ENCODE results near the gene SHC4. TPM values are rescaled to one million over a fixed set of nuclear protein-coding genes. Genes with fewer than 3 reads are reported as not detected.
A peak's percentile ranks its signal among the peaks of the same experiment; 100 is the strongest.

SHC4 gene
- total RNA-seq, 1 donor from 2014 or later = 2.2 TPM

DNA sequence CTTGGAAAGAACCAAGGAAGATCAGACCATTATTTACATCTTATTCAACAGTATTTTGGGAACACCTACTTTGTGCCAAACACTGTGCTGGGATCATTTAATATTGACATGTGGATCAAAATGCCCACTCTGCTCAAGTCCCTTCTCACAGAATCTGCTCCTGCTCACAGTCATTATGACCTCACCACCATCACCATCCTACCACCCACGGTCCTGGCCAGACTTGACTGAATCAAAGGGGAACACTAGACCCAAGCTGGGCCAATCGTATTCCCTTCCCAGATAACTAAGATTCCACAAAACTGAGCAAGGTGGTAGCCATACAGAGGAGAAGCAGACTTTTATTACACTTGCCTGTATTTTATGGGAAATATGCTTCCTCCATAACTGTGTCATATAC is 149.4 kb downstream of the SHC4 start:
- Histone ChIP-seq H3K4me2 (no peak overlapping the region), H2AFZ (replicated peaks) (no peak overlapping the region), H3K79me2 (ENCODE audit: low read depth) (peaks cover 13% of the 10 kb centered on the region), H3K36me3 (no peaks in the 10 kb centered on the region), H3K4me1 (peaks cover 12% of the 10 kb centered on the region), H3K27me3 (no peaks in the 10 kb centered on the region), H3K4me3 (no peak overlapping the region), H3K9me3 (ENCODE audit: low read depth) (no peaks in the 10 kb centered on the region), H3K27ac (no peak overlapping the region), H3F3A (ENCODE audit: low read depth) (no peaks in the 10 kb centered on the region), H4K20me1 (ENCODE audit: low read depth) (no peaks in the 10 kb centered on the region), H3K9ac (no peak overlapping the region)
- H3K4me1 Mint-ChIP-seq = peaks cover 9% of the 10 kb centered on the region
- no peak for DNase-seq (ENCODE audit: low spot score)
- no peak overlapping the region for H3K4me3 Mint-ChIP-seq
- H3K9me3 Mint-ChIP-seq = no peaks in the 10 kb centered on the region
- no peak overlapping the region for H3K27ac Mint-ChIP-seq
- no peak for TF ChIP-seq CTCF (IDR thresholded peaks at IDR 0.05)
- peaks cover 2% of the 10 kb centered on the region for H3K27me3 Mint-ChIP-seq (ENCODE audit: insufficient read depth, low read depth)
- H3K36me3 Mint-ChIP-seq = no peaks in the 10 kb centered on the region

DNA sequence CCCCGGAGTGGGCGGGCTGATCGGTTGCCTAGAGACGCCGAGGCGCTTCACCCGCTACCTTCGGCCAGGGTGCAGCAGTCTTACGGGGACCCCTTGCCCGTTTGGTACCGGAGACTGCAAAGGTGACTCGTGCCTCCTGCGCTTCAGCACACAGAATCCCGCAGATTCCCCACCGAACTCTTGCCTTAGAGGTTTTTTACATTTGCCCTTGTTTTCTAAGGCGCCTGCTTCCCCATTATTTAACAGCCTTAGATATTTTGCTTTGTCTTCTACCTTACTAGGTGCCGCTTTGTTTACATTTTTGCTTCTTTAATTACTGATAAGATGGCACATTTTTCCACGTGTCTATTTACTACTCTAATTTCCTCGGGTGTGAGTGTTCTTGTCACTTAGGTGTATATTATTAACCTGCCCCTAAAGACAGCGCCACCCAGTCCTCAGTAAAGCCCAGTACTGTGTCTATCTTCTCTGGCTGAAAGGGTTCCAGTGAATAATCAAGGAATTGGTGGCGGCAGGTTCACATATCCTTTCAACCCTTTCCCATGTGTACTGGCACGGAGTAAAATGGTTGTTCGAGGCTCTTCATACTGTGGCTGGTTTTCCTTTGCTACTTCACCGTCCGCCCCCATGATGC is 152.3 kb downstream of the SHC4 start:
- Histone ChIP-seq H3K4me2 (peak overlapping the region; percentile 83), H3K36me3 (no peaks in the 10 kb centered on the region), H4K20me1 (ENCODE audit: low read depth) (no peaks in the 10 kb centered on the region), H3K4me3 (peak overlapping the region; percentile 71), H2AFZ (replicated peaks) (peak overlapping the region; percentile 91), H3K9me3 (ENCODE audit: low read depth) (no peaks in the 10 kb centered on the region), H3K4me1 (peaks cover 12% of the 10 kb centered on the region), H3K27me3 (no peaks in the 10 kb centered on the region), H3K79me2 (ENCODE audit: low read depth) (peaks cover 39% of the 10 kb centered on the region), H3K9ac (no peak overlapping the region), H3F3A (ENCODE audit: low read depth) (no peaks in the 10 kb centered on the region), H3K27ac (no peak overlapping the region)
- H3K36me3 Mint-ChIP-seq = no peaks in the 10 kb centered on the region
- peak overlapping the region; percentile 95 for H3K4me3 Mint-ChIP-seq
- no peak overlapping the region for H3K27ac Mint-ChIP-seq
- peak; percentile 31 for DNase-seq (ENCODE audit: low spot score)
- no peaks in the 10 kb centered on the region for H3K9me3 Mint-ChIP-seq
- TF ChIP-seq CTCF (IDR thresholded peaks at IDR 0.05) = peak; percentile 28
- TF ChIP-seq EZH2 (IDR thresholded peaks at IDR 0.05) = no peak
- peaks cover 2% of the 10 kb centered on the region for H3K27me3 Mint-ChIP-seq (ENCODE audit: insufficient read depth, low read depth)
- peaks cover 12% of the 10 kb centered on the region for H3K4me1 Mint-ChIP-seq

- H3K4me3 Mint-ChIP-seq = peak within 1 kb of the TSS; percentile 95
- Histone ChIP-seq H3K4me2 (peak within 1 kb of the TSS; percentile 83), H4K20me1 (ENCODE audit: low read depth) (no peaks in the 10 kb centered on the region), H3K4me1 (peaks cover 17% of the 10 kb centered on the region), H2AFZ (replicated peaks) (peak within 1 kb of the TSS; percentile 91), H3K9ac (peak within 1 kb of the TSS; percentile 64), H3K9me3 (ENCODE audit: low read depth) (no peaks in the 10 kb centered on the region), H3K4me3 (peak within 1 kb of the TSS; percentile 85), H3F3A (ENCODE audit: low read depth) (no peaks in the 10 kb centered on the region), H3K79me2 (ENCODE audit: low read depth) (peaks cover 47% of the 10 kb centered on the region), H3K27me3 (no peaks in the 10 kb centered on the region), H3K36me3 (no peaks in the 10 kb centered on the region), H3K27ac (no peak within 1 kb of the TSS)
- no peak for TF ChIP-seq EZH2 (IDR thresholded peaks at IDR 0.05)
- no peak for TF ChIP-seq EZH2phosphoT487 (IDR thresholded peaks at IDR 0.05)
- TF ChIP-seq CTCF (IDR thresholded peaks at IDR 0.05) = no peak
- peak; percentile 100 for DNase-seq (ENCODE audit: low spot score)
- peaks cover 15% of the 10 kb centered on the region for H3K4me1 Mint-ChIP-seq
- peak within 1 kb of the TSS; percentile 40 for H3K27ac Mint-ChIP-seq
- H3K9me3 Mint-ChIP-seq = no peaks in the 10 kb centered on the region
- no peaks in the 10 kb centered on the region for H3K36me3 Mint-ChIP-seq
- peaks cover 2% of the 10 kb centered on the region for H3K27me3 Mint-ChIP-seq (ENCODE audit: insufficient read depth, low read depth)
Observed at GRCh38 chr15:48810414-48811324, 153.1 kb downstream of the SHC4 start, which contains the start of gene CEP152. Gene CEP152, minus strand, starts transcription at chr15:48811069. Its CDS starts 5,420 bp downstream, at chr15:48805649.
